ENCODE results near the gene C17orf67. TPM values are rescaled to one million over a fixed set of nuclear protein-coding genes. Genes with fewer than 3 reads are reported as not detected.

The C17orf67 gene
- total RNA-seq, 1 donor from 2014 or later, result 2.4 TPM

Other genes starting within 250 kb of the C17orf67 start
- not detected in 2 replicates for gene NOG, start 240.2 kb downstream of the C17orf67 start, total RNA-seq
- gene DGKE, start 231 bp upstream of the C17orf67 start, total RNA-seq, result 6.6 and 7.1 TPM in 2 replicates
- gene TRIM25, start 80.1 kb upstream of the C17orf67 start, total RNA-seq, result 28.1 and 35.1 TPM in 2 replicates
- gene COIL, start 127.1 kb upstream of the C17orf67 start, total RNA-seq, result 14.9 and 15.2 TPM in 2 replicates
- gene SCPEP1, start 144.2 kb upstream of the C17orf67 start, total RNA-seq, result 68.9 and 75.2 TPM in 2 replicates